ENCODE data around the gene CEACAM8.
"Not testable (repeated sequence)": the region's sequence is repeated elsewhere in the genome, so short reads cannot be mapped to it uniquely, and the experiment has no call there.

The CEACAM8 gene

DNA sequence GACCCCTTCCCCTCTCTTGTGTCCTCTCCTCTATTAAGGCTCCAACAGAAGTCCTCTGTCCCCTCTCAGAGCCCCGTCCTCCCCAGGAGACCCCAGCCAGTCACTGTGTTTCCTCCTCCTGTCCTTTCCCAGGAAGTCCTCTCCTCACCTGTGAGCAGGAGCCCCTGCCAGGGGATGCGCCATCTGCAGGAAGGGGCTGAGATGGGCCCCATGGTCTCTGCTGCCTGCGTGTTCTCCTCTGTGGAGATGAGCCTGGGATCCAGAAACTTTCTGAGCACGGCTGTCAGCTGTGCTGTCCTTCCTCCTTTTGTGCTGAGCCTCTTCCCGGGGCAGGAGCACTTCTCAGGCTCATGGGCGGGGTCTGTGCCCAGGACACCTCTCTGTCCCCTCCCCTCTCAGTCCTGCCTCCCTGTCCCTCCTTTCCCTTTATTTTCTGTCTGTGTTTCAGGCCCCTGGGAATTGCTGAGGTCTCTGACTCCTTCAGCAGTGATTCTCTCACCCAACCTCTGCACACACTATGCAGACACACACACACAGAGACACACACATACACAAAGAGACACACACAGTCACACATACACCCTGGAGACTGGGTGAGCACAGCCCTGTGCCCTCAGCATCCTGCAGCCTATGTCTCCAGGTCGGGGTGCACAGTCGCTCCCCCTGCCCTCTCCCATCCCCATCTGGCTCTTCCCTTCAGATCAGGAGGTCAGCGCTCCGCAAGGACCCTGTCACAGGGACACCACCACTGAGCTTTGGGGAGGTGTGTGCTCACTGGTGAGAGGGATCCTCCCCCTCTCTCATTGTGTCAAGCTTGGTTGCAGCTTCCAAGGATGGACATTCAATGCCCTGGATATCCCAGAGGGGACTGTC, at the start of gene CEACAM8:
Gene CEACAM8, minus strand, starts transcription at position 308 of the 873 bp plus-strand sequence. Its CDS starts 96 bp downstream, at position 212.
- DNase-seq = no peak

DNA sequence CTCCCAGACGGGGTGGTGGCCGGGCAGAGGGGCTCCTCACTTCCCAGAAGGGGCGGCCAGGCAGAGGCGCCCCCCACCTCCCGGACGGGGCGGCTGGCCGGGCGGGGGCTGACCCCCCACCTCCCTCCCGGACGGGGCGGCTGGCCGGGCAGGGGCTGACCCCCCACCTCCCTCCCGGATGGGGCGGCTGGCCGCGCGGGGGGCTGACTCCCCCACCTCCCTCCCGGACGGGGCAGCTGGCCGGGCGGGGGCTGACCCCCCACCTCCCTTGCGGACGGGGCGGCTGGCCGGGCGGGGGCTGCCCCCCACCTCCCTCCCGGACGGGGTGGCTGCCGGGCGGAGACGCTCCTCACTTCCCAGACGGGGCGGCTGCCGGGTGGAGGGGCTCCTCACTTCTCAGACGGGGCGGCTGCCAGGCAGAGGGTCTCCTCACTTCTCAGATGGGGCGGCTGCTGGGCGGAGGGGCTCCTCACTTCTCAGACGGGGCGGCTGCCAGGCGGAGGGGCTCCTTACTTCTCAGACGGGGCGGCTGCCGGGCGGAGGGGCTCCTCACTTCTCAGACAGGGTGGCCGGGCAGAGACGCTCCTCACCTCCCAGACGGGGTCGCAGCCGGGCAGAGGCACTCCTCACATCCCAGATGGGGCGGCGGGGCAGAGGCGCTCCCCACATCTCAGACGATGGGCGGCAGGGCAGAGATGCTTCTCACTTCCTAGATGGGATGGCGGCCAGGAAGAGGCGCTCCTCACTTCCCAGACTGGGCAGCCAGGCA, 44.8 kb upstream of the CEACAM8 start:
- DNase-seq = not testable (repeated sequence)

DNA sequence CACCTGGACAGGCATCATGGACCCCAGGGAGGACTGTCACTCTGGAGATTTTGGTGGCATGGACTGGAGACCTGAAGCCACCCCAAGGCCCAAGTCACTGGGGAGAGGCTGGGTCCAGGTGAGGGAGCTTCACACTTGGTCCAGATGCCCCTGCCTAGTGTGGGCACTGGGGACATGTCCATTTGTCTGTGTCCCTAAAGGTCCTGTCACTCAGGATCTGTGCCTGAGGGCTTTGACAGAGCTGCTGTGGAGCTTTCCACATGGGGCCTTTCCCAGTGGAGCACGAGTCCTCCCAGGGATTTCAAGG, 40.5 kb upstream of the CEACAM8 start:
- DNase-seq = no peak

DNA sequence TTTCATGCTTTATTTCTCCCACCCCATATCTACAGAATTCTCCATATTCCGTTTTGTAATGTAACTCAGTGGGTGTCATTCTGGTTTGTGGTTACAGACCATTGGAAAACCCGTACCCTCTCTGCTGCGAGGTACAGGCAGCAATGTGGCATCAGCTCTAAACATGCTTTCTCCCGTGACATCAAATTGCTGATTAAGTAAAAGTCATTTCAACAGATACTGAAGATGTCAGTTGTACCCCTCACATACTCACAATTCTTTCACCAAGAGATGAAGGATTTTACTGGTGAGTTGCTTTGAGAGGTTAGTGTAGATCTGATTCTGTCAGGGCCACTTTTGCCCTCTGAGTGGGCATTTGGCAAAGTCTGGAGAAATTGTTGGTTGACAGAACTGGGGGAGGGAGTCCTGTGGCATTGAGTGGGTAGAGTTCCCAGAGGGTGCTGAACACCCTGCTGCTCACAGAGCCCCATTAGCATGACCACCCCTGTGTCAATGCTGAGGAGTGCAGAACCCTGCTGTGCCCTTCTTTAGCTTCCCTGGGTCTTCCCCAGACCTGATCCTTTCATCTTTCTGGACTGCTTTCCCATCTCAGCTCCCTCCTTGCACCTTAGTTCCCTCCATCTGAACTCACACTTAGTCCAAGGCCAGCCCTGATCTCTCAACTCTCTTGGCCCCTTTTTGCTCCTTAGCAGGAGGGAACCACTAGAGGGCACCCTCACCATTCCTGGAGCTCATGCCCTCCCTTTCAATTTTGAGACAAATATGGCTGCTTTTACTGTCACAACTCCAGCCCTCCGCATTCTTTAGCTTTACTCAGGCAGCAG, 39.9 kb upstream of the CEACAM8 start:
- DNase-seq = peak in 2 of 3 experiments; percentile 14 to 17

DNA sequence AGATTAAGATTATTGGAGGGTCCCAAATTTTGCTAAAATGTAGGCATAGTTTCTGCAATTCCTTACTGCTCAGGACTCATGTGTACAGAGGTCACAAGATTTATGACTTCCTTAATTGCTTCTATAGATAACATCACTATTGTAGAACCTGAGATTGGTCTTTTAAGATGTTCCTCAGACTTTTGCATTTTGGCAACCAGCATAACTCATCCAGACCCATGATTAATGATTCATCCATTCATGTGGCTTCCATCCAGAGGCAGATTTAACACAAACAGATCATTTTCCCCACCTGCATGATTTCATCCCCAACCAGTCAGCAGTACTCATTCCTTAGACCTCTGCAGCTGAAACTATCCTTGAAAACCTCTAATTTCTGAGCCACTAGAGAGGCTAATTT, 34.5 kb upstream of the CEACAM8 start:
- DNase-seq = no peak

DNA sequence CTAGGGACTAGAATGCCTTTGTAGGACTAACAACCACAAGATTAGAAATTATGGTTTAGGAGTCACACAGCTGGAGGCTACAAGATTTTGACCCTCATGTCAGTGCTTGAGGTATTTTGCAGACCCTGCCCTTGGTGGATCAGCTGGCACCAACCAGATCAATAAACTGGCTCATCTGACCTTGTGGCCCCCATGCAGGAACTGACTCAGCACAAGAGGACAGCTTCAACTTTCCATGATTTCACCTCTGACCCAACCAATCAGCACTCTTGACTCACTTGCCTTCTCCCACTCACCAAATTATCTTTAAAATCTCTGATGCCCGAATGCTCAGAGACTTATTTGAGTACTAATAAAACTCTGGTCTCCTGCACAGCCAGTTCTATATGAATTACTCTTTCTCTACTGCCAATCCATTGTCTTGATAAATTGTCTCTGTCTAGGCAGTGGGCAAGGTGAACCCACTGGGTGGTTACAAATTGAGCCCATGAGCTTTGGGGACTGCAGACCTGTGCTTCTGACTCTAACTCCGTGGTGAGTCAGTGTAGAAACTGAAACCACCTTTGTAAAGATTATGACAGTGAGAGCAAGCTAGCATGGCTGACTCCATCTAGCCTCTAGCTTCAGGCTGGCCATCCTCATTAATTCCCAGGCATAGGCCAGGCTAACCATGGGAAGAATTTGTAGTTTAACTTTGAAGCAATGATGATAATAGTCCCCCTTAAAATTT, 33.9 kb upstream of the CEACAM8 start:
- DNase-seq = no peak

DNA sequence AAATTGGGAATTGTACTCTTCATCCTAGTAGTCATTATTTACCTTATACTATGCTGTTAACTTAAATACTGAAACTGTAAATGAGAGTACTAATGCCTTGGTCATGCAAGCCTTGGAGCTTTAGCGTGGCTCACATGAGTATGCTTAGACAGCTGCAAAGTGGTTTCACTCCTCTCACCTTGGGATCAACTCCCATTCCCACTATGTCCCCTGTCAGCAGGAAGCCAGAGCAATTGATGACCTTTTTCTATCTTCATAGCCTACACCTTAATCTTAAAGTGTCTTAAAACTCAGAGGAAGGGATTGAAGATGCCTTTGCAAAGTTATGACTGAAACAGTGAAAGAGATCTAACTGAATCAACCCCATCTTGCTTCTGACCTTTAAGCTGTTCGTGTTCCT, 33.2 kb upstream of the CEACAM8 start:
- DNase-seq = no peak

DNA sequence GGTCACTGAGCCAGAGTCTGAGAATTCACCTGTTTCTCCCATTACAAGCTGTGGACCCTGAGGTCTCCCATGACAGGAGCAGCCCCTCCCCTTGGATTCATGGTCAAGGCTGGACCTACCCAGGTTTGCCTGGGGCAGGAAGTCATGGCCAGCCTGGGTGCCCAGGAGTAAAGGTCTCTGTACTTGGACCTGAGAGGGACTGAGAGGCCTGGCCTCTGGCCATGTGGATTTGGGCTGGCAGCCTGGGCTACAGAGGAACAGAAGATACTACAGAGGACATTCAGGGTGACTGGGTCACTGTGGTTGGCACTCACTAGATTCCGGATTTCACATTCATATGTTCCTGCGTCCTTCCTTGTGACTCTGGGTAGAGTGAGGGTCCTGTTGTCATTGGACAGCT, 31.5 kb upstream of the CEACAM8 start:
- no peak for DNase-seq

DNA sequence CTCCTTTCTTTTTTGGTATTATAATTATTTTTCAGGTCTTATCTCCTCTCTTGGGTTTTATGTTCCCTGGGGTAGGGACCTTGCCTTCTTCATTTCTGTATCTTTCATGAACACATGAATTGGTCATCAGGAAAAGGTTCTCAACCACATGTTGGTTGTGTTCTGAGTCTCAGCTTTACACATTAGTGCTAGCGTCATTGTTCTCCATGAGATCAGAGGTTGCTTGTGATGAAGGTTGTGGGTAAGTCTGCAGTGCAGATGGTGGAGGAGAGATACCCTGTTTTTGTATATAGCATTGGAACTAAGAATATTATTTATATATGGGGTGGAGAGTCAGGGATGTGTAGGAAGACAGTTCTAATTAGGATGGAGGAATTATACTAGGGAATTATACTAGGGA, 24.5 kb upstream of the CEACAM8 start:
- no peak for DNase-seq

DNA sequence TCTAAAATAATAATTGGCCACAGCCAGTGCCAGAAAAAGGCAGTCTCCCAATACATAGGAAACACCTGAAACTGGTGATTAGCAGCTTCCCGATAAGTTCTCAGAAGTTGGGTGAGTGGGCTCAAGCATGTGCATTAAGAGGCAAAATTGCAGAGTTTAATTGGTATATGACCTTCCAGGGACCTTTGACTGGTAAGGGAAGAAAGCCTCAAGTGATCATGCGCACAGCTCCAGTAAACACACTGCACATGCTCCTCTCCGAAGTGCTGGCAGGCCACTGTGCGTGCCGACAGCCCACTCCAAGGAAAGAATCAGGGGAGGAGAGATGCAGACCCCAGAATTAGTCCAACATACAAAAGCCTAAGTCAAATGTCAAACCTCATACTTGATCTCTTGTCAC, 18.9 kb upstream of the CEACAM8 start:
- no peak for DNase-seq

DNA sequence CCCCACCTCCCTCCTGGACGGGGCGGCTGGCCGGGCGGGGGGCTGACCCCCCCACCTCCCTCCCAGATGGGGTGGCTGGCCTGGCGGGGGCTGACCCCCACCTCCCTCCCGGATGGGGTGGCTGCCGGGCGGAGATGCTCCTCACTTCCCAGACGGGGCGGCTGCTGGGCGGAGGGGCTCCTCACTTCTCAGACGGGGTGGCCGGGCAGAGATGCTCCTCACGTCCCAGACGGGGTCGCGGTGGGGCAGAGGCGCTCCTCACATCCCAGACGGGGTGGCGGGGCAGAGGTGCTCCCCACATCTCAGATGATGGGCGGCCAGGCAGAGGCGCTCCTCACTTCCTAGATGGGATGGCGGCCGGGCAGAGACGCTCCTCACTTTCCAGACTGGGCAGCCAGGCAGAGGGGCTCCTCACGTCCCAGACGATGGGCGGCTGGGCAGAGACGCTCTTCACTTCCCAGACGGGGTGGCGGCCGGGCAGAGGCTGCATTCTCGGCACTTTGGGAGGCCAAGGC, 15.7 kb upstream of the CEACAM8 start:
- not testable (repeated sequence) for DNase-seq

DNA sequence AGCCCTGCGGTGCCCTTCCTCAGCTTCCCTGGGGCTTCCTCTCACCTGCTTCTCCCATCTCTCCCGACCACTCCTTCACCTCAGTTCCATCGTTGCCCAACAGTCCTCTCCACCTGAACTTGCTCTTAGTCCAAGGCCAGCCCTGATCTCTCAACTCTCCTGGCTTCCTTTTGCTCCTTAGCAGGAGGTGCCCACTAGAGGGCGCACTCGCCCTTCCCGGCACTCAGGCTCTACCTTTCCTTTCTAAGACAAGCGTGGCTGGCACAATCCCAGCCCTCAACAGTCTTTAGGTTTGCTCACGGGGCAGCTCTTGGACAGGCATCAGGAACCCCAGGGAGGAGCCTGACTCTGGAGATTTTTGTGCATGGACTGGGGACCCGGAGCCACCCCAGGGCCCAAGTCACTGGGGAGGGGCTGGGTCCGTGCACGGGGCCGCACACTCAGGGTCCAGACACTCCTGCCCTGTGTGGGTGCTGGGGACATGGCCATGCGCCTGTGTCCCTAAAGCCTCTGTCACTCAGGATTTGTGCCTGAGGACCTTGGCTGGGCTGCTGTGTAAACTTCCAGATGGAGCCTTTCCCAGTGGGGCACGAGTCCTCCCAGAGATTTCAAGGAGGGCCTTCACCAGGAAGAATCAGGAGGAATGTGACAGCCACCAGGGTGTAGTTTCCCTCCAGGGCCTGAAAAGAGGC, 12.1 kb upstream of the CEACAM8 start:
- DNase-seq = peak; percentile 1 to 44 (median 29)

DNA sequence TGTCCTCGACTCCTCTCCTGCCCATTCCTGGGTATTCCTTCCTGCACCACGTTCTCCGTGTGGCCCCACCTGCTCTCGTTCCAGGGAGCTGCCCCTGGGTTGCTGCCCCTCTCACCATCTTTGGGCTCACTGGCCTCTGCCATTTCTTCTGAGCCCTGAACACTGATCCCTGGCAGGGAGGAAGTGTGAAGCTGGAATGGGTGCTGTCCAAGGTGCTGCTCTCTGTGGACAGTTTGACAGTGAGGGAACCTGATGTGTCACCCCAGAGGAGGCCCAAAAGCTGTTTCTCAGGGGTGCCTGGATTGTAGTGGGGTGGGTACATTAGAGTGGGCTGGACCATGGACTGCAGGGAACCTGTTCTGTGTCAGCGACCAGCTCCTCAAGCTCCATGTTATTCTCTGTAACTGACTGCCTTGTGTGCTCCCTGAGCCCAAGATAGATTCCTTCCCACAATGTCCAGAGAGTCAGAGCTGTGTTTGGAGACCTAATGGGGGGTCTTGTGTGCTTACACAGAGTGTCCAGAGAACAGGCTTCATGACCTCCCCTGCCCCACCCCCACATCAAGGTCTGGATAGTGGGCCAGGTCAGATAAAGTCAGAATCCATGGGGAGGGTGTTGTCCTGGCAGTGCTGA, 7.2 kb upstream of the CEACAM8 start:
- no peak for DNase-seq

DNA sequence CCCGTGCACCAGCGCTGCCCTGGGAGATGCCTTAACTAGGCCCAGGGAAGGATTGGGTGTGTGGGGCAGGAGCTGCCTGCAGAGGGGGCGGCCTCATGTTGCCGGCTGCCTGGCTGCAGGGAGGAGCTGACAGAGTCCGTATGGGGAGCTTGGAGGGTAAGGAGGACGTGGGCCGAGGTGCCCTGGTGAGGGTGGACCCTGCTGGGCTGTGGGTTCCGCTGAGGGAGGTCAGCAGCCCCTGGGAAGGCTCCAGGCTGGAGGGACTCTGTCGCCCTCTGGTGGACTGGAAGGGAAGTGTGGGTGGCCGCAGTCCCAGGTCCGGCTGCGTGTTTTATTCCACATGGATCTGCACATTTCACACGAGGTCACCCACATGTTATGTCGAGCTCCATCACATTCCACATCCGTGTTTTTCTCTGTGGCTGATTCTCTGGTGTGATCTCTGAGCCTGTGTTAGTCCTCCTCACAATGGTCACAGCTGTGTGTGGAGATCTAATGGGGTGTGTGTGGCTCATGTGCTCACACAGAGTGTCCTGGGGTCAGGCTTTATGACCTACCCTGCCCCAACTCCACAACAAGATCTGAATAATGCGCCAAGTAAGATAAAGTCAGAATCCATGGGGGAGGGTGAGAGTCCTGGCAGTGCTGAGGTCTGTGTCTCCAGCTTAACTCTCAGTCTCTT, 1.8 kb upstream of the CEACAM8 start:
- DNase-seq = peak; percentile 9 to 42 (median 34)

DNA sequence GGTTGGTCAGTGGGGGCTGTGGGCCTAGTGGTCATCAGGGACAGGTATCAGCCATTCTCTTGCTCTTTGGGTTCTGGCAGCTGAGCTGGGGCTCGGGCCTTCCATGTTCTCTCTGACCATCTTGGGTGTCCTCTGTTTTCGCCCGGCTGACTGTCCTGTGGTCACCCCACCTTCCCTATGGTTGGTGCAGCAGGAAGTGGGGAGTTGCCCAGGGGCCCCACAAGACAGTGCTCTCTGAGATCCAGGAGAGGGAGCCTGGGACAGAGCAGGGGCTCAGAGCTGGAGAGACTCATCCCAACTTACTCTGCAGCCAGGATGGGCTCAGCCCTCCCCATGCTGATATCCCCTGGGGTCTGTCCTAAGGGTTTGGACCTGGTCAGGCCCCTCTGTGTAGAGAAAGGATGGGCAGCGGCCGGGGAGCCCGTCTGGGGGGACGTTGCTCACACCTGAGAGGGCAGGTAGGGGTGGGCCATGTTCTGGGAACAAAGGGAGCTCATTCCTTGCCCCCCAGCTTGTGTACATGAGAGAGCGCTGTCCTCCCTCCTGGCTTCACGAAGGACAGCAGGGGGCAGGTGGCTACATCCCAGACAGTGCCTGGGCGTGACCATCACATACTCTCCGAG, 937 bp upstream of the CEACAM8 start:
- DNase-seq = no peak

DNA sequence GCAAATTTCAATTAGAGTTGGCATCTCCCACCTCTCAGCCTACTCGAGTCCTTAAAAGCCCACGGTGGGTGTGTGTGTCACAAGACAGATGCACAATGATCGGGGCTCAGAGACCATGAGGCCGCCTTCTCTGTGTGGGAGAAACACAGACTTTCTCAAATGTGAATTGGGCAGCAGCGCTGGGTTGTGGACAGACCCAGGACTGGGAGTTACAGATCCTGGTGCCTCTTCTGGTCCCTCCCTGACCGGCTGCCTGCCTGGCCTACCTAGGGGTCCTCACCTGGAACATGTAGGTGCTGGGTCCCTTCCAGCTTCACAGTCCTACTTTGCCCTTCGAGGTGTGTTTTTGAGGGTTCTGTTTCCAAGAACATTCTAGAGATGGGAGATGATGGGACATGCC, 4.9 kb downstream of the CEACAM8 start:
- no peak for DNase-seq

DNA sequence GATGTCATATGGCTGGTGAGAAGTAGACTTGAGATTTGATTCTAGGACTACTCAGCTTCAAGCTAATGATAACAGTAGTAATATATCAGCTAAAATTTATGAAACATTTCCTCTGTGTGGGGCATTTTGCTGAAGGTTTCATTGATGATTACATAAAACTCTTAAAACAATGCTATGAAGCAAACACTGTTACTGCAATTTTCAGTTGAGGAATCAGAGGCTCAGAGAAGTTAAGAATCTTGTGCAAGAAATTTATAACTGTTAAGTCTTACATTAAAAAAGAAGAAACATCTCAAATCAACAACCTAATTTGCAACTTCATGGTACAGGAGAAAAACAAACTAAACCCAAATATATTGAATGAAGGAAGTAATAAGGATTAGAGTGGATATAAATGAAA, 10.3 kb downstream of the CEACAM8 start:
- no peak for DNase-seq

DNA sequence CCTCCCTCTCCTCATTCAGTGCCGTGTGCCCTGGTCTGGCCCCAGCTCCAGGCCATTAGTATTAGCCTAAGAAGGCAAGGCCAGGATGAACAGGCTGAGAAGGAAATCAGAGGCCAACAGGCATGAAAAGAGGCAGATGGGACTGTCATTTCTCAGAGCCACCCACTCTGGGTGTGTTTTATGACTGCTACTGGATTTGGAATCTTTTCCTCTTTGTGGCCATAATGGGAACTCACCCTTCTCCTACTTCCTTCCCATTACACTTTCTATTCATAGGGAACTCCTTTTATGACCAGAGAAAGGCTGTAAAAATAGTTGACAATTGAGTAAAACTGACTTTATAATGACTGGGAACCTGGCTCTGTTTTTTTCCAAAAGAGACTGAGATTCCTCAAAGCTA, 17.7 kb downstream of the CEACAM8 start:
- DNase-seq = no peak

DNA sequence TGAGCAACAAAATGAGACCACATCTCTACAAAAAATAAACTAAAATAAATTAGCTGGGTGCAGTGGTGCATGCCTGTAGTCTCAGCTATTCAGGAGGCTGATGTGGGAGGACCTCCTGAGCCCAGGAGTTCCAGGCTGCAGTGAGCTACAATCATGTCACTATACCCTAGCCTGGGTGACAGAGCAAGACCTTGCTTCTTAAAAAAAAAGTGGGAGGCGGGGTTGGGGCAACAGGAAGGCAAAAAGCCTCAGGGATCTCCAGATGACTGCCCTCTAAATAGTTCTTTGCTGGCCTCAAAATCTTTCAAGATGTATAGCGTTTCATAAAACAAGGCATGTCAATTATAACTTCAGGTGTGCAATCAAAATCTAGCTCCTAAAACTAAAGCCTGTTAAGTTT, 18.5 kb downstream of the CEACAM8 start:
- no peak for DNase-seq

DNA sequence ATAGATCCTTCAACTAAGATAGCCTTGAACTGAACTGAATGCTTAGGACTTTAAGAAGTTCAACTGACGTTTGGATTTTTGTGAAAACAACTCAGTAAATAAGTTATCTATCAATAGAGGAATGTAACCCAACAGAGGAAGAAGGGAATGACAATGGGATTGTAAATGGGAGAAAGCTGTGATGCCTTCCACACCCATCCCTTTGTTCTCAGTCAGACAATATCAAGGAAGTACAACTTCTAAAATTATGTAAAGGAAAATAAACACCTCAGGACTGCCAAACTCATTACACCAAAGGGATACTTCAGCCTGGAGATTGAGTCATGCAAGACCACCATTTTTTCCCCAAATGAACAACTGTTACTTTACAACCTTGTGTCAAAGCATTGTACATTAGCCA, 21.1 kb downstream of the CEACAM8 start:
- no peak for DNase-seq

Measured in NCI-H1417 (cell line).